NCI-H748 (cell line): ENCODE results near the gene ST8SIA1.
"Not testable (repeated sequence)": the region's sequence is repeated elsewhere in the genome, so short reads cannot be mapped to it uniquely, and the experiment has no call there.

Source experiments
- DNase-seq: peaks from one replicate; lab custom pipeline; 2025; ENCODE audit not compliant: unreplicated experiment; lab: John Stamatoyannopoulos, UW

ST8SIA1 gene

DNA sequence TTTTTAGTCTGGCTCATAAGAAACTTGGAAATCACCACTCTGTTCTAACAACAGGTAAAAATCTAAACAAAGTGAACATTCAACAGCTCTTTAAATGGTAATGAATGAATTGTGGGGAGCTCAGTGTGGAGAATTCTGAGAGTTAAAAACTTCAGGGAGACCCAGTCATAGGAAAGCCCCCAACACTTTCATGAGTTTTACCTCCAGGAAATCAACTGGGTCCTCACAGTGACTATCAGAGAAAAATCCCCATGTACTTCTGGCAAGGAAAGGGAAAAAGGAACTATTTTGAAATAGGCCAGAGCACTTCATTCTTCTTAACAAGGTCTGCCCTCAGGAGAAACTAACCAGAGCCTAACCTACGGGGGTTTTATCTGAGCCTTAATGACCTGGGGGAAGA is 153.8 kb downstream of the ST8SIA1 start:
- no peak for DNase-seq

DNA sequence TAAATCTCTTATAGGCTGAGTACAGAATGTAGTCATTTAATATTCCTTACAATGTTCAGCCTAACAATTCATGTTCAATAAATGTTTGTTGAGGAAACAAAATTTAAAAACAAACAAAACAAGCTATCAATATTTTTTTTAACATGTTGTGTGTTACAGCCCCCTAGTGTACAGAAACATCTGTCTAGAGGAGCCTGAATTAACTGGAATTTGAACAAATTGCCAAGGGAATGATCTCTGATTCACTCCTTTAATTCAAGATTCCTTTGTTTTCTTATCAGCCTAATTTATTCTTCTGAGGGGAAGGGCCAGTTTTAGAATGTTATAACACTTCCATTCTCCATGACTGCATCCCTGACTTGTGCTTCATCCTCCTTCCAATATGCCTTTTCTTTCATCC is 161.3 kb downstream of the ST8SIA1 start:
- DNase-seq: no peak

DNA sequence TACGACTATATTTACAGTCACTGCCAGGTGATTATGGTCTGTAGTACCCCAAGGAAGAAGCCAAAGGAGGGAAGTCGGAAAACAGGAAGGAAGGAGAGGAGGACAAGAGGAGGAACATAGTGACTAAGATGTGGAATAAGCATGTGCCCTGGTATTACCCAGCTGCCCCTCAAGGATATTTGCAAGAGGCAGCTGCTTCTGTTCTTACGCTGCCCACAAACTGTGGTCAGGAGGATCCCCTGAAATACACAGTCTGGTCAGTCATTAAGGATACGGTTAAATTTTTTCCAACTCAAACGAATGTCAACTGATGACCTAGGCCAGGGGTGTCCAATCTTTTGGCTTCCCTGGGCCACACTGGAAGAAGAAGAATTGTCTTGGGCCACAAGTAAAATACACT is 162.0 kb downstream of the ST8SIA1 start:
- no peak for DNase-seq

DNA sequence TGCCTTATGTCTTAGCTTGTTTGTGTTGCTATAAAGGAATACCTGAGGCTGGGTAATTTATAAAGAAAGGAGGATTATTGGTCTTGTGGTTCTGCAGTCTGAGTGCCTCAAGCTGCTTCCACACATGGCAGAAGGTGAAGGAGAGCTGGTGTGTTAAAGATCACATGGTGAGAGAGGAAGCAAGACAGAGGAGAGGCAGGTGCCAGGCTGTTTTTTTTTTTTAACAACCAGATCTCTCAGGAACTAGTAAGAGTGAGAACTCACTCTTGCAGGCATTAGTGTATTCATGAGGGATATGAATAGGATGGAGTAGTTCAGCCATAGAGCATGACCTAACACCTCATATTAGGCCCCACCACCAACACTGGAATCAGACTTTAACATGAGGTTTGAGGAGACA is 165.1 kb downstream of the ST8SIA1 start:
- DNase-seq: no peak

DNA sequence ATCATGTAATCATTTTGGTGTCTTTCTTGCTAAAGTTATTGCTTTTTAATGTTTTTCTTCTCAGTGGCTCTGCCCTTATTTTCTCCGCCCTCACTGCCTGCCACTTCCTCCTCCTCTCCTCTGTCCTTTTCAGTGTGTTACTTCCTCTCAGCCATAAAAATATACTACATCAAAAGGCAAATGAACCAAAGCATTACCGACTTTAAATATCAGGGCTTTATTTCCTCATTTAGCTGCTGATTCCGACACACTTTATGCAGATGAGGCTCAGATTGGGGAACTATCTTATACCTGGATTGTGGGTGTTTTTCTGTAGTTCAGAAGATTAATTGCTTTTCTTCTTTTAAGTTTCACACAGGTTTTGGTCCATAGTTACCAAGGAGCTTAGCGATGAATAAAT is 170.4 kb downstream of the ST8SIA1 start:
- DNase-seq: no peak

DNA sequence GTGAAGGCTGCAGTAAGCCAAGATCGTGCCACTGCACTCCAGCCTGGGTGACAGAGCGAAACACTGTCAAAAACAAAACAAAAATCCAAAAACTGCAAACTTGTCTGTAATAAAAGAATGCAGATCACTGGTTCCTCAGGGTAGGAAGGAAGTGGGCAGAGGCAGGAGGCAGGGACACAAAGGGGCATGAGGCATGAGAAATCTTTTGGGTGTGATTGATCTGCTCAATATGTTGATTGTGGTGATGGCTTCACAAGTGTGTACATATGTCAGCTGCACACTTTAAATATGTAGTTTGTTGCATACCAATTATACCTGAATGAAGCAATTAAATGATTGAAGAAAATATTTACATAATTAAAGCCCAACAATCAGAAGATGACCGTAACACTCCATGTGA is 170.9 kb downstream of the ST8SIA1 start:
- DNase-seq: no peak

DNA sequence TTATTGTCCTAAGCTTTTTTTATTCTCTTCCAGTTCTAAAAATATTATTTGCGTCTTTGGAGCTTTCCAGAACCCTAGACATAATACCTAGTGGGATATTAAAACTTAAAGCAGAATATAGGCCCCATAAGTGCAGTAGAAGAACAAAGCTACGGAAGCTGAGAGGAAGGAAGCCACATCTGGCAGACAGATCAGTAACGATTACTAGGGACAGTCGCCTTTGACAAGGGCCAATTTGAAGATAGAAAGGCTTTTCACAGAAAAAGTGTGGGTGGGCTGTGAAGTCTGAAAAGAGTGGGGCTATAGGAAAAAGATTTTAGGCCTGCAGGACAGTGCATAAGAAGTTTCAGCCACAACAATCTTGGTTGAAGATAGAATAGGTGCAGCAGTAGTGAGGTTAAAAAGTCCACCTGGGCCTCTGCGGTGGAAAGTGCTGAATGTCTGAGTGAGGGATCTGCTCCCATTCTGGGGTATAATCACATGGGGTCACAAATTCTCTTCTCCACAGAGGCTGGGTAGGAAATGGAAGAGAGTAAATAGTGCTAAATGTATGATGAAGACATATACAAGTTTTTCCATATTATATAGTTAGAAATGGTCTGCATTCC is 174.0 kb downstream of the ST8SIA1 start:
- DNase-seq: no peak

DNA sequence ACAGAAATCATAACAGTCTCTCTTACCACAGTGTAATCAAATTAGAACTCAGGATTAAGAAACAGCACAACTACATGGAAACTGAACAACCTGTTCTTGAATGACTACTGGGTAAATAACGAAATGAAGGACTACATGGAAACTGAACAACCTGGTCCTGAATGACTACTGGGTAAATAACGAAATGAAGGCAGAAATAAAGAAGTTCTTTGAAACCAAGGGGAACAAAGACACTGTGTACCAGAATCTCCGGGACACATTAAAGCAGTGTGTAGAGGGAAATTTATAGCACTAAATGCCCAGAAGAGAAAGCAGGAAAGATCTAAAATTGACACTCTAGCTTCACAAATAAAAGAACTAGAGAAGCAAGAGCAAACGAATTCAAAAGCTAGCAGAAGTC is 185.2 kb downstream of the ST8SIA1 start:
- not testable (repeated sequence) for DNase-seq

DNA sequence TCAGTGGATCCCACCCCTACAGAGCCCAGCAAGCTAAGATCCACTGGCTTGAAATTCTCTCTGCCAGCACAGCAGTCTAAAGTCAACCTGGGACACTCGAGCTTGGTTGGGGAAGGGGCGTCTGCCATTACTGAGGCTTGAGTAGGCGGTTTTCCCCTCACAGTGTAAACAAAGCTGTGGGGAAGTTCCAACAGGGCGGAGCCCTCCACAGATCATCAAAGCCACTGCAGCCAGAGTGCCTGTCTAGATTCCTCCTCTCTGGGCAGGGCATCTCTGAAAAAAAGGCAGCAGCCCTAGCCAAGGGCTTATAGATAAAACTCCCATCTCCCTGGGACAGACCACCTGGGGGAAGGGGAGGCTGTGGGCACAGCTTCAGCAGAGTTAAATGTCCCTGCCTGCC is 187.8 kb downstream of the ST8SIA1 start:
- not testable (repeated sequence) for DNase-seq
